Trophoblast cell (in vitro differentiated cells and primary cell): ENCODE results near the gene KLF6.

Source experiments
- DNase-seq, 2 donors: peaks; one replicate each; pipeline ENCODE4 v3.0.0-alpha.2; 2016
- H2AFZ ChIP-seq: 2 replicates; pipeline ENCODE4 v1.6.1; 2013; ENCODE audit warnings: low read length, moderate library complexity, mild to moderate bottlenecking; ENCODE audit not compliant: insufficient read depth, poor library complexity
- H2AK5ac ChIP-seq: 2 replicates; pipeline ENCODE4 v1.6.1; 2013; ENCODE audit warnings: mild to moderate bottlenecking, low read length
- H2BK120ac ChIP-seq: 2 replicates; pipeline ENCODE4 v1.6.1; 2013; ENCODE audit warnings: low read length, mild to moderate bottlenecking, moderate library complexity; ENCODE audit not compliant: insufficient read depth, poor library complexity
- H2BK12ac ChIP-seq: 2 replicates; pipeline ENCODE4 v1.6.1; 2013; ENCODE audit warnings: mild to moderate bottlenecking, low read length, moderate library complexity
- H2BK5ac ChIP-seq: 2 replicates; pipeline ENCODE4 v1.6.1; 2013; ENCODE audit warnings: low read length, low read depth, moderate library complexity, mild to moderate bottlenecking; ENCODE audit not compliant: poor library complexity
- H3K14ac ChIP-seq: 2 replicates; pipeline ENCODE4 v1.6.1; 2013; ENCODE audit warnings: mild to moderate bottlenecking, low read length
- H3K18ac ChIP-seq: 2 replicates; pipeline ENCODE4 v1.6.1; 2013; ENCODE audit warnings: mild to moderate bottlenecking, low read length
- H3K23ac ChIP-seq: 2 replicates; pipeline ENCODE4 v1.6.1; 2013; ENCODE audit warnings: low read length
- H3K27ac ChIP-seq: 2 replicates; pipeline ENCODE4 v1.5.1; 2013; ENCODE audit warnings: low read depth, mild to moderate bottlenecking, inconsistent platforms, low read length, moderate library complexity
- H3K27me3 ChIP-seq: 2 replicates; pipeline ENCODE4 v1.6.1; 2013; ENCODE audit warnings: inconsistent platforms, mild to moderate bottlenecking, low read length, moderate library complexity; ENCODE audit not compliant: insufficient read depth
- H3K36me3 ChIP-seq, 2 experiments: 1 replicate in 1 of 2; 2 replicates in 1 of 2; pipeline ENCODE4 v1.6.1; 2013; ENCODE audit warnings: low read length in 2 of 2, mild to moderate bottlenecking in 2 of 2, moderate library complexity in 1 of 2; ENCODE audit not compliant: insufficient read depth in 2 of 2, control insufficient read depth in 1 of 2
- H3K4ac ChIP-seq: 2 replicates; pipeline ENCODE4 v1.6.1; 2013; ENCODE audit warnings: low read depth, mild to moderate bottlenecking, low read length, moderate library complexity
- H3K4me1 ChIP-seq, 2 experiments: 1 replicate in 1 of 2; 2 replicates in 1 of 2; pipeline ENCODE4 v1.6.1; 2013; ENCODE audit warnings: low read length in 2 of 2, mild to moderate bottlenecking in 2 of 2, moderate library complexity in 1 of 2; ENCODE audit not compliant: insufficient read depth in 2 of 2, control insufficient read depth in 1 of 2
- H3K4me2 ChIP-seq: 2 replicates; pipeline ENCODE4 v1.6.1; 2013; ENCODE audit warnings: inconsistent platforms, mild to moderate bottlenecking, low read length, moderate library complexity
- H3K4me3 ChIP-seq: 2 replicates; pipeline ENCODE4 v1.5.1; 2013; ENCODE audit warnings: mild to moderate bottlenecking, low read depth, low read length, inconsistent platforms
- H3K79me1 ChIP-seq: one replicate; pipeline ENCODE4 v1.6.1; 2013; ENCODE audit warnings: low read length
- H3K79me2 ChIP-seq: 2 replicates; pipeline ENCODE4 v1.6.1; 2013; ENCODE audit warnings: low read length, mild to moderate bottlenecking; ENCODE audit not compliant: control insufficient read depth, insufficient read depth, poor library complexity
- H3K9ac ChIP-seq: 2 replicates; pipeline ENCODE4 v1.6.1; 2013; ENCODE audit warnings: mild to moderate bottlenecking, low read length
- H3K9me3 ChIP-seq: 2 replicates; pipeline ENCODE4 v1.6.1; 2013; ENCODE audit warnings: low read depth, mild to moderate bottlenecking, control low read depth, inconsistent platforms, low read length; ENCODE audit not compliant: insufficient read depth
- H4K12ac ChIP-seq: 2 replicates; pipeline ENCODE4 v1.6.1; 2013; ENCODE audit warnings: low read depth, mild to moderate bottlenecking, low read length, moderate library complexity
- H4K8ac ChIP-seq: 2 replicates; pipeline ENCODE4 v1.6.1; 2013; ENCODE audit warnings: low read depth, mild to moderate bottlenecking, low read length, moderate library complexity
- H4K91ac ChIP-seq: one replicate; pipeline ENCODE4 v1.6.1; 2013; ENCODE audit warnings: low read depth, mild to moderate bottlenecking, low read length, moderate library complexity
- WGBS: extraction: QIAGEN DNeasy Blood & Tissue Kit; methylation state at CpG from one replicate; pipeline ENCODE4 v1.1.7; 2013; ENCODE audit warnings: missing lambda C conversion rate; ENCODE audit not compliant: insufficient read length, insufficient coverage; ENCODE audit errors: extremely low coverage; 5-methylcytosine and 5-hydroxymethylcytosine counted together

Gene KLF6

DNA sequence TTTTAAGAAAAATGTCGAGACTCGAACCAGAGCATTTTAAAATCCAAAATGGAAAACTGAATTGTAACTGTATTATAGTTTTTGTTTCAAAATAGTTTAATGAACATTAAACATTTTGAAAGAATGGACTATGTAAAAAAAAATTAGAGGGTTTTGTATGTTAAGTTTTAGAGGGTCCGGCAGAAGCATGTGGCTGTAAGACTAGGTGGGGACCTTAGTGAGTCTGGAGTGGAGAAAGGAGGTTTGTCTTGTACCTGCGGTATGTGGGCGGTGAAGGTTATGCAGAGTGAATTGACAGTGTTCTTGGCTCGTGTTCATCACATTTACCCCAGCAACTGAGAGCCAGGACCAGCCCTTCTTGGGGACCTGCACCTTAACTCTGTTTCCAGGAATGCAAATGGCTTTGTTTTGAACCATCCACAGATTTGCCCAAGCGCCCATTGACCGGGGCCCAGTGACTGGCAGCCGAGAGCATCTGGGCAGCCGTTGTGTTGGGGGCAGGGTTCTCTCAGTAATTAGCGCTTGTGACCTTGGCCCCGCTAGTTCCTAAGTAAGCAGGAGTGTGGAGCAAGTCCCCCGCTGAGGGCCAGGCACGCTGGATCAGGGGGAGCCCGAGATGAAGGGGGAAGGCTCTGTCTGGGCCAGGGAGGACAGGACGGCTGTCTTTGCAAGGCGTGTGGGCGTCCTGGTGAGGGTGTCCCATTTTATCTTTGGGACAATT is 1.4 kb upstream of the KLF6 start:
- H3K18ac ChIP-seq: peak overlapping the region; percentile 96
- peak overlapping the region; percentile 82 for H2AK5ac ChIP-seq
- peak overlapping the region; percentile 61 for H4K8ac ChIP-seq
- no peak overlapping the region for H3K23ac ChIP-seq
- H2AFZ ChIP-seq: peak overlapping the region; percentile 5
- no peaks in the 10 kb centered on the region for H3K27me3 ChIP-seq
- H3K9ac ChIP-seq: no peak overlapping the region
- H3K4me3 ChIP-seq: no peak overlapping the region
- H2BK12ac ChIP-seq: peak overlapping the region; percentile 90
- H4K91ac ChIP-seq: peak overlapping the region; percentile 60
- peaks cover 4% of the 10 kb centered on the region for H3K9me3 ChIP-seq
- peaks cover 32% of the 10 kb centered on the region for H3K79me2 ChIP-seq
- peak overlapping the region; percentile 59 for H3K4ac ChIP-seq
- peaks cover 41% of the 10 kb centered on the region for H3K79me1 ChIP-seq
- peak overlapping the region; percentile 39 for H2BK5ac ChIP-seq
- H3K4me1 ChIP-seq: peaks cover 11 to 16% of the 10 kb centered on the region in 2 experiments
- H4K12ac ChIP-seq: no peak overlapping the region
- H2BK120ac ChIP-seq: peak overlapping the region; percentile 61
- WGBS: no CpG with 5 or more reads among the region's 18 CpGs
- peak overlapping the region; percentile 18 for H3K4me2 ChIP-seq
- H3K27ac ChIP-seq: peak overlapping the region; percentile 83
- peaks cover 10 to 15% of the 10 kb centered on the region in 2 experiments for H3K36me3 ChIP-seq
- DNase-seq: peak; percentile 52 to 59
- H3K14ac ChIP-seq: peak overlapping the region; percentile 84

GRCh38 chr10:3785851-3786271 is 852 bp upstream of the KLF6 start:
- Histone ChIP-seq H4K8ac (peak overlapping the region; percentile 80), H3K4me3 (peak overlapping the region; percentile 71), H3K14ac (peak overlapping the region; percentile 83), H3K18ac (peak overlapping the region; percentile 91), H2AFZ (no peak overlapping the region), H2AK5ac (peak overlapping the region; percentile 11), H3K23ac (no peak overlapping the region), H3K36me3 (peaks cover 16 to 21% of the 10 kb centered on the region in 2 experiments), H3K79me1 (peaks cover 46% of the 10 kb centered on the region), H2BK12ac (peak overlapping the region; percentile 44), H2BK5ac (peak overlapping the region; percentile 85), H4K12ac (peak overlapping the region; percentile 86), H3K27ac (peak overlapping the region; percentile 90), H3K4me2 (peak overlapping the region; percentile 72), H3K79me2 (peaks cover 37% of the 10 kb centered on the region), H3K27me3 (no peaks in the 10 kb centered on the region), H3K9me3 (peaks cover 4% of the 10 kb centered on the region), H2BK120ac (peak overlapping the region; percentile 91), H3K4me1 (peaks cover 17 to 20% of the 10 kb centered on the region in 2 experiments), H4K91ac (peak overlapping the region; percentile 97), H3K4ac (peak overlapping the region; percentile 87), H3K9ac (peak overlapping the region; percentile 95)
- peak; percentile 35 to 69 for DNase-seq
- no CpG with 5 or more reads among the region's 18 CpGs for WGBS

DNA sequence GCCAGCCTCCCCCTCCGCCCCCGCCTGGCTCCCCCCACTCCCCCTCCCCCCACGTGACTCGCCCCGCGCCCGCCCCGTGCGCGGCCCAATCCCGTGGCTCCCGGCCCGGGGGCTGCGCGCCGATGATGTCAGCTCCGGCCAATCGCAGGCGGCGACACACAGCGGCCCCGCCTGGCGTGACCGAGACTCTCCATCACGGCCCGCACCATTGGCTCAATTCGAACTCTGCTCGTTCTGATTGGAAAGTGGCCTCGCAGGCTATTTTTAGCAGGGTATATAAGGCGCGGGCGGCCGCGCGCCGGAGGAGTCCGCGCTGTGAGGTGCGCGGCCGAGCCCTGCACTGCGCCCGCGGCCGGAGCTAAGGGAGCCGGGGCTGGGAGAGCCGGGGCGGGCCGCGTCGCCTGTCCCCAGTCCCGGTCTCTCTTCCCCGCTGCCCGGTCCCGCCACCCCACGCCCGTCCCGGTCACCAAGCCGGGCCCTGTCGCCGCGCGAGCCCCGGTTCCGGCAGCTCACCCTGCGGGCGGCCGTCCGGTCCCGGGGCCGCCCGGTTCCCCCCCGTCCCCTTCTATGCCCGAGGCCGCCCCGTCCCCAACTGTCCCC is 342 bp upstream of the KLF6 start:
- Histone ChIP-seq H3K4me1 (peaks cover 19 to 25% of the 10 kb centered on the region in 2 experiments), H3K36me3 (peaks cover 21 to 26% of the 10 kb centered on the region in 2 experiments), H3K9ac (peak overlapping the region; percentile 95), H4K12ac (peak overlapping the region; percentile 86), H3K79me1 (peaks cover 47% of the 10 kb centered on the region), H3K18ac (peak overlapping the region; percentile 91), H2AK5ac (peak overlapping the region; percentile 11), H3K23ac (no peak overlapping the region), H2BK120ac (peak overlapping the region; percentile 91), H2BK5ac (peak overlapping the region; percentile 85), H3K4me3 (peak overlapping the region; percentile 71), H3K4me2 (peak overlapping the region; percentile 72), H2BK12ac (peak overlapping the region; percentile 44), H3K27ac (peak overlapping the region; percentile 90), H3K14ac (peak overlapping the region; percentile 83), H3K4ac (peak overlapping the region; percentile 87), H4K91ac (peak overlapping the region; percentile 97), H3K79me2 (peaks cover 40% of the 10 kb centered on the region), H3K27me3 (no peaks in the 10 kb centered on the region), H4K8ac (peak overlapping the region; percentile 80), H3K9me3 (peaks cover 1% of the 10 kb centered on the region), H2AFZ (no peak overlapping the region)
- DNase-seq: peak; percentile 98 to 100
- no CpG with 5 or more reads among the region's 76 CpGs for WGBS

DNA sequence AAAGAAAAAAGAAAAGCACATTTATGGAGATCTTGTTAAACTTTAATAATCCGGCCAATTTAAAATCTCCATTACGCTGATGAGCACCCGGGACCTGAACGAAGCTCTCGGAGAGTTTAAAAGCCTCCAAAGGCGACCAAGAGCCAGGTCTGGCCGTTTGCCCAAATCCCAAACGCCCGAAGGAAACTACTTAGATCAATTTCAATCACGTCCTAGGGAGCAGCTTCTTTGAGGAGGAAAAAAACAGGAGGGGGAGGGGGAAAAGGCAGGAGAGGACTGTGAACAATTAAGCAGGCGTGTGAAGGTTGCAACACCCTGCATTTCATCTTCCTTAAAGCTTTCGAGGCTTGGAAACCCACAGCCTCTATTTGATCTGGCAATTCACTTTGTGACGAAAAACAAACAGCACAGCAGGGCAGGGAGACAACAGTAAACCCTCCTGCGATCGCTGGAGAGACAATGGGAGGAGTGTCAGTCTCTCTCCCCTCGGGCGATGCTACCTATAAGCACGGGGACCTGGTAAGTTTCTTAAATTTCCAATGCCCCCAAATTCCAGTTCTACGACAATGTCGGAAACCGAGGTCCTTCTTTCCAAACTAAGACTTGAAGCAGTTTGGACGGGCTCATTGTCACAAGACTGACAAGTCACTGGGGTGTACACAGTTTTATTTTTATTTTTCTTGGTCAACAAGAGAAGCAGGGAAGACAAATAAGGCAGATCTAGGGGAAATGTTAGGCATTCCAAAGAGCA is 1.2 kb downstream of the KLF6 start:
- H4K8ac ChIP-seq: peak overlapping the region; percentile 14

More for the DNA sequence above, 1.2 kb downstream of the KLF6 start:
- peaks cover 1% of the 10 kb centered on the region for H3K9me3 ChIP-seq
- H3K27me3 ChIP-seq: no peaks in the 10 kb centered on the region
- H2BK5ac ChIP-seq: peak overlapping the region; percentile 88
- peak overlapping the region; percentile 10 for H2BK120ac ChIP-seq
- no peak overlapping the region for H2AK5ac ChIP-seq
- H3K79me1 ChIP-seq: peaks cover 53% of the 10 kb centered on the region
- peak overlapping the region; percentile 93 for H3K4ac ChIP-seq
- H3K18ac ChIP-seq: peak overlapping the region; percentile 34
- H3K4me2 ChIP-seq: peak overlapping the region; percentile 65
- H3K9ac ChIP-seq: peak overlapping the region; percentile 100
- H3K4me1 ChIP-seq: peaks cover 26 to 37% of the 10 kb centered on the region in 2 experiments
- DNase-seq: peak; percentile 79 to 87
- no CpG with 5 or more reads among the region's 22 CpGs for WGBS
- H3K36me3 ChIP-seq: peaks cover 34 to 40% of the 10 kb centered on the region in 2 experiments
- no peak overlapping the region for H2BK12ac ChIP-seq
- peaks cover 49% of the 10 kb centered on the region for H3K79me2 ChIP-seq
- H3K27ac ChIP-seq: peak overlapping the region; percentile 98
- H4K91ac ChIP-seq: peak overlapping the region; percentile 27
- peak overlapping the region; percentile 74 for H3K14ac ChIP-seq
- H3K23ac ChIP-seq: no peak overlapping the region
- peak overlapping the region; percentile 96 for H3K4me3 ChIP-seq
- H4K12ac ChIP-seq: no peak overlapping the region
- no peak overlapping the region for H2AFZ ChIP-seq
